ENCODE measurements around the gene PPP1R13L. TPM values are rescaled to one million over a fixed set of nuclear protein-coding genes. Genes with fewer than 3 reads are reported as not detected.

The PPP1R13L gene, protein sequence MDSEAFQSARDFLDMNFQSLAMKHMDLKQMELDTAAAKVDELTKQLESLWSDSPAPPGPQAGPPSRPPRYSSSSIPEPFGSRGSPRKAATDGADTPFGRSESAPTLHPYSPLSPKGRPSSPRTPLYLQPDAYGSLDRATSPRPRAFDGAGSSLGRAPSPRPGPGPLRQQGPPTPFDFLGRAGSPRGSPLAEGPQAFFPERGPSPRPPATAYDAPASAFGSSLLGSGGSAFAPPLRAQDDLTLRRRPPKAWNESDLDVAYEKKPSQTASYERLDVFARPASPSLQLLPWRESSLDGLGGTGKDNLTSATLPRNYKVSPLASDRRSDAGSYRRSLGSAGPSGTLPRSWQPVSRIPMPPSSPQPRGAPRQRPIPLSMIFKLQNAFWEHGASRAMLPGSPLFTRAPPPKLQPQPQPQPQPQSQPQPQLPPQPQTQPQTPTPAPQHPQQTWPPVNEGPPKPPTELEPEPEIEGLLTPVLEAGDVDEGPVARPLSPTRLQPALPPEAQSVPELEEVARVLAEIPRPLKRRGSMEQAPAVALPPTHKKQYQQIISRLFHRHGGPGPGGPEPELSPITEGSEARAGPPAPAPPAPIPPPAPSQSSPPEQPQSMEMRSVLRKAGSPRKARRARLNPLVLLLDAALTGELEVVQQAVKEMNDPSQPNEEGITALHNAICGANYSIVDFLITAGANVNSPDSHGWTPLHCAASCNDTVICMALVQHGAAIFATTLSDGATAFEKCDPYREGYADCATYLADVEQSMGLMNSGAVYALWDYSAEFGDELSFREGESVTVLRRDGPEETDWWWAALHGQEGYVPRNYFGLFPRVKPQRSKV
- 0.93 TPM for total RNA-seq (ENCODE audit: unreplicated experiment)
- long read RNA-seq, partial matches to known transcripts = 0 of 1 reads
- long read RNA-seq, other reads (novel, unspliced or antisense) = 1 of 1 reads

- Mint-ChIP-seq H3K4me3 (ENCODE audit: unreplicated experiment) (peak within 1 kb of the TSS; percentile 95), H3K27me3 (ENCODE audit: unreplicated experiment) (peaks cover 5% of the 10 kb centered on the region), H3K27ac (ENCODE audit: unreplicated experiment) (no peak within 1 kb of the TSS), H3K4me1 (ENCODE audit: low read depth, unreplicated experiment) (peaks cover 10% of the 10 kb centered on the region), H3K9me3 (ENCODE audit: unreplicated experiment) (no peaks in the 10 kb centered on the region), H3K36me3 (ENCODE audit: unreplicated experiment) (no peaks in the 10 kb centered on the region)
- TF ChIP-seq CTCF (IDR thresholded peaks at IDR 0.05; ENCODE audit: partially characterized antibody, unreplicated experiment) = no peak
- no peak for DNase-seq
These were observed at the start of gene PPP1R13L for GRCh38 chr19:45404557-45405434. Gene PPP1R13L, minus strand, starts transcription at chr19:45405069. Its CDS starts 6,751 bp downstream, at chr19:45398318.

DNA sequence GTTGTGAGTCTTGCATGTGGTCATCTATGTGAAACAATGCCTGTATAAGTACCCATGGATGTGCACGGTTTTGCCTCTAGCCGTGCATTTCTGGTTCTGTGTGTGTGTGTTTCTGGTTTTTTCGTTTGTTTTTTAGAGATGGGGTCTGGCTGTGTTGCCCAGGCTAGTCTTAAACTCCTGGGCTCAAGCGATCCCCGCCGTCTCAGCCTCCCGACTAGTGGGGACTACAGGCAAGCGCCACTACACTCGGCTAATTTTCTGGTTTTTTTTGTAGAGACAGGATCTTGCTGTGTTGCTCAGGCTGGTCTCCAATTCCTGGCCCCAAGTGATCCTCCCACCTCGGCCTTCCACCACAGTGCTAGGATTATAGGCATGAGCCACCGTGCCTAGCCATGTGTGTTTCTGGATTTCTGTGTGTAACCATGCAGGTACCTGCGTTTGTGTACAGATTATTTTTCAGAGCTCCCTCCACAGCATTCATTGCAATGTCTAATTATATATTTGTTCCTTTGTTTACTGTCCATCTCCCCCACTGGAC is 47.0 kb upstream of the PPP1R13L start:
- Mint-ChIP-seq H3K36me3 (ENCODE audit: unreplicated experiment) (no peaks in the 10 kb centered on the region), H3K4me1 (ENCODE audit: low read depth, unreplicated experiment) (peaks cover 5% of the 10 kb centered on the region), H3K27ac (ENCODE audit: unreplicated experiment) (peak overlapping the region; percentile 8), H3K9me3 (ENCODE audit: unreplicated experiment) (peaks cover 4% of the 10 kb centered on the region), H3K4me3 (ENCODE audit: unreplicated experiment) (peak overlapping the region; percentile 83), H3K27me3 (ENCODE audit: unreplicated experiment) (peaks cover 15% of the 10 kb centered on the region)
- no peak for DNase-seq
- TF ChIP-seq CTCF (IDR thresholded peaks at IDR 0.05; ENCODE audit: partially characterized antibody, unreplicated experiment) = no peak

- Mint-ChIP-seq H3K4me3 (ENCODE audit: unreplicated experiment) (peak overlapping the region; percentile 83), H3K36me3 (ENCODE audit: unreplicated experiment) (no peaks in the 10 kb centered on the region), H3K27me3 (ENCODE audit: unreplicated experiment) (peaks cover 16% of the 10 kb centered on the region), H3K4me1 (ENCODE audit: low read depth, unreplicated experiment) (peaks cover 5% of the 10 kb centered on the region), H3K27ac (ENCODE audit: unreplicated experiment) (peak overlapping the region; percentile 70), H3K9me3 (ENCODE audit: unreplicated experiment) (peaks cover 4% of the 10 kb centered on the region)
- DNase-seq = peak; percentile 40
- TF ChIP-seq CTCF (IDR thresholded peaks at IDR 0.05; ENCODE audit: partially characterized antibody, unreplicated experiment) = no peak
These were observed 46.4 kb upstream of the PPP1R13L start for GRCh38 chr19:45451131-45451849.

DNA sequence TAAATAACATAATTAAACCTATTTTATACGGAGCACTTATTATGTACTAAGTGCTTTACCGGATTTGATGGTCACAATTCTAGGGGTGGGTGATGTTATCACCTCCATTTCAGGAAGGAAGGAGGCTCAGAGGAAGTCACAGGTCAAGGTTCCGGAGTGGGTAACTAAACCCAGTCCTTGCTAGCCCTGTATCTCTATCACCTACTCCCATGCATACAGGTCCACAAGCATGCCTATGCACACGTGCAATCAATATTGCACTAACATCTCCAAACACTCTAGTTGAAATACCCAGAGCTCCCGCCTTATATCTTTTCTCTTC is 45.1 kb upstream of the PPP1R13L start:
- Mint-ChIP-seq H3K9me3 (ENCODE audit: unreplicated experiment) (peaks cover 4% of the 10 kb centered on the region), H3K4me3 (ENCODE audit: unreplicated experiment) (peak overlapping the region; percentile 85), H3K27ac (ENCODE audit: unreplicated experiment) (no peak overlapping the region), H3K4me1 (ENCODE audit: low read depth, unreplicated experiment) (peaks cover 5% of the 10 kb centered on the region), H3K27me3 (ENCODE audit: unreplicated experiment) (peaks cover 17% of the 10 kb centered on the region), H3K36me3 (ENCODE audit: unreplicated experiment) (no peaks in the 10 kb centered on the region)
- TF ChIP-seq CTCF (IDR thresholded peaks at IDR 0.05; ENCODE audit: partially characterized antibody, unreplicated experiment) = no peak
- DNase-seq = no peak

Data from glutamatergic neuron (in vitro differentiated cells).